GM12875 (cell line): ENCODE measurements around the gene UACA.
"Not testable (repeated sequence)": the region's sequence is repeated elsewhere in the genome, so short reads cannot be mapped to it uniquely, and the experiment has no call there.

Source experiments
- H3K4me3 ChIP-seq: one replicate; pipeline ENCODE4 v1.5.1; 2011; ENCODE audit warnings: low read depth, low read length, control low read depth
- TF ChIP-seq, protein P1 (sequence below): IDR thresholded peaks from 2 replicates; pipeline ENCODE4 v1.5.1; 2011; ENCODE audit warnings: low read depth, mild to moderate bottlenecking, control low read depth, inconsistent platforms, low read length, moderate library complexity, borderline replicate concordance; ENCODE audit not compliant: insufficient read depth

UACA gene

DNA sequence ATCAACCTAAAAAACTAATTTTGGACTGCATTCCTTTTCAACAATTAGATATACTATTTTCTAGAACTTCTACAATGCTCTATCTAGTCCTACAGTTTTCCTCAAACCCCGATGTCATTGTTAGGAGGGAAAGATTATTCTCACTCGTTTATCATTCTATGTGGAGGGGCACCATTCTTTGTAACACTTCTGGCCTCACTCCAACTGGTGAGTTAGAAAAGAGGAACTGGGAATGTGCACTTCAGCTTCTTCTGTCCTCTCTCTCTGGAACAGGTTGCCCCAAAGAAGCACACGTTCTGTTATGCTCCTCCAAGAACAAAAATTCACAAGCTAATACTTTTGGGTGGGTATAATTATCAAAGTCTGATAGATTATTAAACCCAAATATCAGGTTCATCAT is 137.9 kb downstream of the UACA start:
- TF ChIP-seq, protein P1, sequence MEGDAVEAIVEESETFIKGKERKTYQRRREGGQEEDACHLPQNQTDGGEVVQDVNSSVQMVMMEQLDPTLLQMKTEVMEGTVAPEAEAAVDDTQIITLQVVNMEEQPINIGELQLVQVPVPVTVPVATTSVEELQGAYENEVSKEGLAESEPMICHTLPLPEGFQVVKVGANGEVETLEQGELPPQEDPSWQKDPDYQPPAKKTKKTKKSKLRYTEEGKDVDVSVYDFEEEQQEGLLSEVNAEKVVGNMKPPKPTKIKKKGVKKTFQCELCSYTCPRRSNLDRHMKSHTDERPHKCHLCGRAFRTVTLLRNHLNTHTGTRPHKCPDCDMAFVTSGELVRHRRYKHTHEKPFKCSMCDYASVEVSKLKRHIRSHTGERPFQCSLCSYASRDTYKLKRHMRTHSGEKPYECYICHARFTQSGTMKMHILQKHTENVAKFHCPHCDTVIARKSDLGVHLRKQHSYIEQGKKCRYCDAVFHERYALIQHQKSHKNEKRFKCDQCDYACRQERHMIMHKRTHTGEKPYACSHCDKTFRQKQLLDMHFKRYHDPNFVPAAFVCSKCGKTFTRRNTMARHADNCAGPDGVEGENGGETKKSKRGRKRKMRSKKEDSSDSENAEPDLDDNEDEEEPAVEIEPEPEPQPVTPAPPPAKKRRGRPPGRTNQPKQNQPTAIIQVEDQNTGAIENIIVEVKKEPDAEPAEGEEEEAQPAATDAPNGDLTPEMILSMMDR, result no peak
- no peak overlapping the region for H3K4me3 ChIP-seq

GRCh38 chr15:70625011-70625410 is 138.3 kb downstream of the UACA start:
- TF ChIP-seq, protein P1, result no peak
- H3K4me3 ChIP-seq, result no peak overlapping the region

DNA sequence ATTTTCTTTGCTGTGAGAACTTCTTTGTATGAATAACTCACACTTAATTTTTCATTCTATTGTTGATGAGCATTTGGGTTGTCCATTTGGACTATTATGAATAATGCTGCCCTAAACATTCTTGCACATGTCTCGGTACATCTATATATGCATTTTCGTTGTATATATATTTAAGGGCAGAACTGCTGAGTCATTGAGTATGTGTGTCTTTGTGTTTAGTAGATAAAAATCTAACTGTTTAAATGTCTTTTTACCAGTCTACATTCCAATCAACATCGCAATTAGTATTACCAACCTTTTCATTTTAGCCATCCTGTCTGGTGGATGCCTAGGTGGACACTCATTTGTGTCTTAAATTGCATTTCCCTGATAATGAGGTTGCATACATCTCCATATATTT is 144.4 kb downstream of the UACA start:
- TF ChIP-seq, protein P1, result no peak
- no peak overlapping the region for H3K4me3 ChIP-seq

GRCh38 chr15:70617911-70618287 is 145.5 kb downstream of the UACA start:
- H3K4me3 ChIP-seq, result no peak overlapping the region
- TF ChIP-seq, protein P1, result no peak

- H3K4me3 ChIP-seq, result no peak overlapping the region
- TF ChIP-seq, protein P1, result no peak
Measured at GRCh38 chr15:70617076-70617910, 146.1 kb downstream of the UACA start.

- not testable (repeated sequence) for H3K4me3 ChIP-seq
Measured at GRCh38 chr15:70616311-70616756, 147.0 kb downstream of the UACA start.

- H3K4me3 ChIP-seq, result no peak overlapping the region
- TF ChIP-seq, protein P1, result no peak
Measured at GRCh38 chr15:70615435-70616310, 147.7 kb downstream of the UACA start.
